Epithelial cell of esophagus (primary cell): ENCODE data around the gene CHKA.

ENCODE experiments used
- DNase-seq: peaks from one replicate; pipeline ENCODE4 v3.0.0; 2010; ENCODE audit warnings: low read depth
- H3K4me3 ChIP-seq: 2 replicates; pipeline ENCODE4 v1.5.1; 2011; ENCODE audit warnings: mild to moderate bottlenecking, low read length, control low read depth
- CTCF ChIP-seq: IDR thresholded peaks from 2 replicates; pipeline ENCODE4 v1.5.1; 2011; ENCODE audit warnings: low read depth, mild to moderate bottlenecking, low read length, control low read depth, inconsistent platforms; ENCODE audit not compliant: insufficient read depth; ENCODE audit errors: missing control alignments

Gene CHKA

GRCh38 chr11:68143310-68143689 is 22.1 kb upstream of the CHKA start:
- TF ChIP-seq CTCF = no peak
- no peak overlapping the region for H3K4me3 ChIP-seq
- no peak for DNase-seq

- no peak for TF ChIP-seq CTCF
- H3K4me3 ChIP-seq = no peak overlapping the region
Observed at GRCh38 chr11:68142441-68143309, 21.5 kb upstream of the CHKA start.

GRCh38 chr11:68142028-68142412 is 20.8 kb upstream of the CHKA start:
- peak; percentile 19 for DNase-seq
- TF ChIP-seq CTCF = no peak
- H3K4me3 ChIP-seq = no peak overlapping the region

More at GRCh38 chr11:68142441-68143309, 21.5 kb upstream of the CHKA start:
- no peak for DNase-seq

GRCh38 chr11:68141246-68142027 is 20.2 kb upstream of the CHKA start:
- TF ChIP-seq CTCF = no peak
- no peak for DNase-seq
- no peak overlapping the region for H3K4me3 ChIP-seq

- DNase-seq = no peak
- H3K4me3 ChIP-seq = no peak overlapping the region
- no peak for TF ChIP-seq CTCF
Observed at GRCh38 chr11:68140496-68141245, 19.5 kb upstream of the CHKA start.

- DNase-seq = no peak
- TF ChIP-seq CTCF = no peak
- no peak overlapping the region for H3K4me3 ChIP-seq
Observed at GRCh38 chr11:68138237-68138636, 17.0 kb upstream of the CHKA start.
